ENCODE results near the gene SLC23A1.
"Not testable (repeated sequence)": the region's sequence is repeated elsewhere in the genome, so short reads cannot be mapped to it uniquely, and the experiment has no call there.

Gene SLC23A1

DNA sequence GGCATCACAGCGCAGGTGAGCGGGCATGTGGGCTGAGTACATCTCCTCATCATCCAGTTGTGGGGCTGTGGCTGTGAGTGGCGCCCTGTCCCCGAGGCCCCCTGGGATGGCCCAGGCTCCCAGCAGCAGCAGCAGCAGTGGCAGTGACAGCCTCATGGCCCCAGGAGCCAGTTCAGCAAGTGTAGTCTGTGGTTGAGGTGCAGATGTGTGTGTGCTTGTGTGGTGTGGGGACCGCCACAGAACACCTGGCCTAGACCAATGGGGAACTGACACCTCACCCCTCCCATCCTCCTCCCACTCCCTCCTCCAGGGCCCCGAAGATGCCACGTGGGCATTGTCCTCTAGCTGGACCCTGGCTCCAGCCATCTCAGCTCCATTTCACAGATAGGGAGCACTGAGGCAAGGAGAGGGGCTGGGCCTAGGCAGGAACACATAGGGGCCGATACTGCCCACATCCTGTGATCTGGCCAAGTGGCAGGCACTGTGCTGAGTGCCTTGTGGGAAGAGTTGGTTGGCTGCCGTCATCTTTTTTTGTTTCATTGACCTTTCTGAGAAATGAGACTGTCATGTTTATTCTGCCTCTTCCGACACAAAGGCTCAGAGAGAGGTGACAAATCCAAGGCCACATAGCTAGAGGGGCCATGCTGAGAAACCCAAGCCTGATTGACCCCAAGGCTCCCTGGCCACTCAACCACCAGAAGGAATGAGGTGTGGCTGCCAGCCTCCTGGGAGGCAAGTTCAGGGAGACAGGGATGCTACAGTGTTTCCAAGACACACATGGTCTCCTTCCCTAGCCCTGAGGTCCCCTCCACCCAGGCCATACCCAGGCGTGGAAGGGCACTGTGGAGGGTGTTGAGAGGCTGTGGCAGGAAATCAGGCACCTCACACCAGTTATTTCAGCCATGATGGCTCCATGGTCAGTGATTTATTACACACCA lies 6.9 kb upstream of the SLC23A1 start, which contains the start of gene MZB1:
MZB1 (minus strand) TSS at position 213 of the 938 bp plus-strand sequence; CDS start at position 156, 57 bp downstream.
- TF ChIP-seq, protein P1, sequence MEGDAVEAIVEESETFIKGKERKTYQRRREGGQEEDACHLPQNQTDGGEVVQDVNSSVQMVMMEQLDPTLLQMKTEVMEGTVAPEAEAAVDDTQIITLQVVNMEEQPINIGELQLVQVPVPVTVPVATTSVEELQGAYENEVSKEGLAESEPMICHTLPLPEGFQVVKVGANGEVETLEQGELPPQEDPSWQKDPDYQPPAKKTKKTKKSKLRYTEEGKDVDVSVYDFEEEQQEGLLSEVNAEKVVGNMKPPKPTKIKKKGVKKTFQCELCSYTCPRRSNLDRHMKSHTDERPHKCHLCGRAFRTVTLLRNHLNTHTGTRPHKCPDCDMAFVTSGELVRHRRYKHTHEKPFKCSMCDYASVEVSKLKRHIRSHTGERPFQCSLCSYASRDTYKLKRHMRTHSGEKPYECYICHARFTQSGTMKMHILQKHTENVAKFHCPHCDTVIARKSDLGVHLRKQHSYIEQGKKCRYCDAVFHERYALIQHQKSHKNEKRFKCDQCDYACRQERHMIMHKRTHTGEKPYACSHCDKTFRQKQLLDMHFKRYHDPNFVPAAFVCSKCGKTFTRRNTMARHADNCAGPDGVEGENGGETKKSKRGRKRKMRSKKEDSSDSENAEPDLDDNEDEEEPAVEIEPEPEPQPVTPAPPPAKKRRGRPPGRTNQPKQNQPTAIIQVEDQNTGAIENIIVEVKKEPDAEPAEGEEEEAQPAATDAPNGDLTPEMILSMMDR (IDR thresholded peaks at IDR 0.05; ENCODE audit: low read length, missing control alignments), result no peak
- DNase-seq (ENCODE audit: low read depth), result no peak
- H3K4me3 ChIP-seq (replicated peaks; ENCODE audit: low read depth, low read length), result no peak within 1 kb of the TSS

GRCh38 chr5:139388198-139388821 lies 5.2 kb upstream of the SLC23A1 start:
- DNase-seq (ENCODE audit: low read depth), result no peak
- H3K4me3 ChIP-seq (replicated peaks; ENCODE audit: low read depth, low read length), result no peak overlapping the region
- TF ChIP-seq, protein P1 (IDR thresholded peaks at IDR 0.05; ENCODE audit: low read length, missing control alignments), result no peak

DNA sequence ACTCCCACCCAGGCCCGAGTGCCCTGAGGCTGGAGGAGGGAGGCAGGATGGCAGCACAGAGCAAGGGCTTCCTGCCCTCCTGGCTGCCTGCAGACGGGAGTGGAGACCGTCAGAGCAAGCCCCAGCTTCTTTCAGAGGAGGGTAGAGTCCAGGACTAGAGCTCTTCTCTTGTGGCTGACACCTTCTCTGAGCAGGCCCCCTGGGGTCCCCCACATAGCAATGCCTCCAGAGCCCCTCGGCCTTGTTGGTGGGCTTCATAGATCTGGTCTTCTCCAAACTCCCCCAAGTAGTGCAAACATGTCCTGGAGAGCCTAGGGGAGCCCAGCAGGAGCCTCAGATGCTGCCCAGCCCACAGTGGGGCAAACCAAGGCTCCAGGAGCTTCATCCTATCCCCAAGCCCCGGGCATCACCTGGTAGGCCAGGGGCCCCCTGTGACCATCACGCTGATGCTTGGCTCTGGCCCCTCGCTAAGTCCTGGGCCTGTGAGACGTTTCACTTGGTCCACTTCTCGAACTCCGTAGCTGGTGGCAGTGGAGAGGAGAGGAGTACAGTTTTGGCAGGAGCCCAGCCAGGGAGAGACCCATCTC lies 4.6 kb upstream of the SLC23A1 start:
- no peak overlapping the region for H3K4me3 ChIP-seq (replicated peaks; ENCODE audit: low read depth, low read length)
- TF ChIP-seq, protein P1 (IDR thresholded peaks at IDR 0.05; ENCODE audit: low read length, missing control alignments), result no peak
- DNase-seq (ENCODE audit: low read depth), result no peak

- H3K4me3 ChIP-seq (replicated peaks; ENCODE audit: low read depth, low read length); DNase-seq (ENCODE audit: low read depth): not testable (repeated sequence)
Observed at GRCh38 chr5:139386956-139387355, 3.9 kb upstream of the SLC23A1 start.

GRCh38 chr5:139386050-139386438 lies 2.9 kb upstream of the SLC23A1 start:
- no peak for DNase-seq (ENCODE audit: low read depth)
- H3K4me3 ChIP-seq (replicated peaks; ENCODE audit: low read depth, low read length), result no peak overlapping the region
- TF ChIP-seq, protein P1 (IDR thresholded peaks at IDR 0.05; ENCODE audit: low read length, missing control alignments), result no peak

DNA sequence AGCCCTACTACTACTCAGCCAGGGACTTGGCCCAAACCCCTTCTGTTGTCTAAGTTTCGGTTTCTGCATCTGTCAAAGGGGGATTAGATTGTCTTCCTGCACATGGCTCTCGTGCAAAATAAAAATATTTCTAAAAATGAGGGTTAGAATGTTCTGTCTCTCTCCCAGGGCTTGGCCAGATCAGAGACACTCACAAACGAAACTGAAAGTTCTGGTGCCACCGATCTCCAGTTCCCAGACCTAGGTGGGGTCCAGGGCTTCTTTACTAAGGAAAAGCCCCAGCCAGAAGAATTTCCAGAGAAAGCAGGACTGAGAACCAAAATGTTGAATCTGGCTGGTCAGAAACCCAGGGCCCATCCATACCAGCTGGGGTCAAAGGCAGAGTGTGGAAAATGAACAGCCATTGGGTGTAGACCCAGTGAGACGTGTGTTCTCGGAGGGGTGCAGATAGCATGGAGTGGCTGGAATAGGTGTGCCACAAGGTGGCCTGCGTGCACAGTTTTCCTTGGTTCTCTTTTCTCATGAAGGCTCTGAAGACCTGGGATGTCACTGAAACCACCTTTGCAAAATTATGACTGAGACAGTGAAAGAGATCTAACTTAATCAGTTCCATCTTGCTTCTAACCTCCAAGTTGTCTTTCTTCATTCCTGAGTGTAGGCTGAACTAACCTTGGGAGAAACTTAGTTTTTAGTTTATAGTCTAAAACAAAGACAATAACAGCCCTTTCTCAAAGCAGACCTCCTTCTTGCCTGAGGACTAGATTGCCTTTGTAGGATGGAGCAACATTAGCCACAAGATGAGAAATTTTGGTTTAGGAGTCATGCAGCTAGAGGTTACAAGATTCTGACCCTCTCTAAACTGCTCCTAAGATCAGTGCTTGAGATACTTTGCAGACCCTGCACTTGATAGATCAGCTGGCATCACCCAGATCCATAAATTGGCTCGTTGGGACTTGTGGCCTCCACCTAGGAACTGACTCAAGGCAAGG lies 2.3 kb upstream of the SLC23A1 start:
- DNase-seq (ENCODE audit: low read depth), result no peak
- no peak overlapping the region for H3K4me3 ChIP-seq (replicated peaks; ENCODE audit: low read depth, low read length)
- TF ChIP-seq, protein P1 (IDR thresholded peaks at IDR 0.05; ENCODE audit: low read length, missing control alignments), result no peak
